Measurements from ENCODE around the gene SEMA4D. TPM values are rescaled to one million over a fixed set of nuclear protein-coding genes. Genes with fewer than 3 reads are reported as not detected.

The SEMA4D gene
- total RNA-seq, 3 donors from 2014 or later (not counting 1 experiment from before 2014, with no cell fraction given): 354 to 448 (median 420) TPM

DNA sequence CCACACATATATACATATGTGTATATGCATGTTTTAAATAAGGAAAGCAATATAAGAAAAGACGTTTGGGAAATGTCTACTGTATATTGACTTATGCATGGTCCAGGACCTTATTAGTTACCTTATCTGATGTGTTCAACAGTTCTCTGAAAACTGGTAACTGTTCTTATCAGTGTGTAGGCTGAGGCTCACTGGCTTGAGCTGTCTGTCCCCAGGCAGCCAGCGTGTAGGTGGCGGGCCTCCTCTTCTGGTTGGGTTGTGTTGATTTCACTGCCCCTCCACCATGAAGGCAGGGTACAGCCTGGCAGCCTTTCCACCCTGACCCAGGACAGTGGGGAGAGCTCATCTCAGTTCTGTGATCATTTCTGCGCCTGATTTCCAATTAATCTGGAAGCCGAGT is 38.7 kb upstream of the SEMA4D start:
- ATAC-seq (peak; percentile 57 to 77 (median 70)), DNase-seq (peak in 1 of 2 donors; percentile 51)
- no peaks in the 10 kb centered on the region for H3K9me3 ChIP-seq (ENCODE audit: control insufficient read depth, insufficient read depth, low read length)
- intact Hi-C loops (cut with micrococcal nuclease): loop anchor here (1.0 to 5.0 kb wide), 4 partner anchors 11 to 218 kb away; partner anchors contain the start of gene SECISBP2
- H3K27me3 Mint-ChIP-seq (ENCODE audit: low read depth in 2 of 2): no peaks in the 10 kb centered on the region
- no peak overlapping the region for H3K4me3 ChIP-seq (ENCODE audit: low read length)
- H3K4me3 Mint-ChIP-seq: peak overlapping the region; percentile 74
- H3K4me1 ChIP-seq (ENCODE audit: control insufficient read depth, insufficient read depth, low read length): peaks cover 89% of the 10 kb centered on the region
- H3K27ac Mint-ChIP-seq: peak overlapping the region; percentile 85 to 98
- no peaks in the 10 kb centered on the region for H3K9me3 Mint-ChIP-seq
- H3K27me3 ChIP-seq (ENCODE audit: control insufficient read depth, insufficient read depth, low read length): no peaks in the 10 kb centered on the region
- TF ChIP-seq, protein P1, sequence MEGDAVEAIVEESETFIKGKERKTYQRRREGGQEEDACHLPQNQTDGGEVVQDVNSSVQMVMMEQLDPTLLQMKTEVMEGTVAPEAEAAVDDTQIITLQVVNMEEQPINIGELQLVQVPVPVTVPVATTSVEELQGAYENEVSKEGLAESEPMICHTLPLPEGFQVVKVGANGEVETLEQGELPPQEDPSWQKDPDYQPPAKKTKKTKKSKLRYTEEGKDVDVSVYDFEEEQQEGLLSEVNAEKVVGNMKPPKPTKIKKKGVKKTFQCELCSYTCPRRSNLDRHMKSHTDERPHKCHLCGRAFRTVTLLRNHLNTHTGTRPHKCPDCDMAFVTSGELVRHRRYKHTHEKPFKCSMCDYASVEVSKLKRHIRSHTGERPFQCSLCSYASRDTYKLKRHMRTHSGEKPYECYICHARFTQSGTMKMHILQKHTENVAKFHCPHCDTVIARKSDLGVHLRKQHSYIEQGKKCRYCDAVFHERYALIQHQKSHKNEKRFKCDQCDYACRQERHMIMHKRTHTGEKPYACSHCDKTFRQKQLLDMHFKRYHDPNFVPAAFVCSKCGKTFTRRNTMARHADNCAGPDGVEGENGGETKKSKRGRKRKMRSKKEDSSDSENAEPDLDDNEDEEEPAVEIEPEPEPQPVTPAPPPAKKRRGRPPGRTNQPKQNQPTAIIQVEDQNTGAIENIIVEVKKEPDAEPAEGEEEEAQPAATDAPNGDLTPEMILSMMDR (IDR thresholded peaks at IDR 0.05): no peak
- H3K4me1 Mint-ChIP-seq: peaks cover 90 to 92% of the 10 kb centered on the region in 2 donors
- peak overlapping the region; percentile 82 for H3K27ac ChIP-seq (ENCODE audit: low read length)
- no peaks in the 10 kb centered on the region for H3K36me3 Mint-ChIP-seq
- 29% methylated on average over 5 of the region's 5 CpGs for WGBS (ENCODE audit: insufficient coverage)
- no peaks in the 10 kb centered on the region for H3K36me3 ChIP-seq (ENCODE audit: control insufficient read depth, insufficient read depth, low read length)

DNA sequence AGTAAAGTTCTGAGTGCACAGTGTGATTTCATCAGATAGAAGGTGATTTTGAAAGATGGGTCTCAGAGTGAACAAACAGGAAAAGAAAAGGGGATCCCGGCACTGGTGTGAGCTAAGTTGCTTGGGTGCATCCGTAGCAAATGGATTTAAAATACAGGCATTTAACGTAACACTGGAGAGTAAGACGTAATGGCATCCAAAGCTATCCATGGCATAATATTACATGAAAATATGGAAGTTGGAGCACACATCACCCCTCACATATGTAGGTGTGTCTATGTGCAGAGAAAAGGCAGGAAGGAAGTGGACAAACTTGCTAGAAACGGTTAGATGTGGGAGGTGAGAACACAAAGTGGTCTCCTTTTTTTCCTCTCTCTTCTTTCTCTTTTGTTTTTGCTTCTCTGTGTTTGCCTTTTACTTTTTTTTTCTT is 38.2 kb upstream of the SEMA4D start:
- peak in 1 of 2 donors; percentile 79 for DNase-seq
- H3K4me1 Mint-ChIP-seq: peaks cover 90 to 92% of the 10 kb centered on the region in 2 donors
- 22% methylated on average over 4 of the region's 5 CpGs for WGBS (ENCODE audit: insufficient coverage)
- no peak overlapping the region for H3K4me3 ChIP-seq (ENCODE audit: low read length)
- ATAC-seq: peak; percentile 79 to 90 (median 86)
- H3K27ac ChIP-seq (ENCODE audit: low read length): peak overlapping the region; percentile 93
- TF ChIP-seq, protein P1 (IDR thresholded peaks at IDR 0.05): no peak
- H3K9me3 Mint-ChIP-seq: no peaks in the 10 kb centered on the region
- no peaks in the 10 kb centered on the region for H3K9me3 ChIP-seq (ENCODE audit: control insufficient read depth, insufficient read depth, low read length)
- H3K27me3 Mint-ChIP-seq (ENCODE audit: low read depth in 2 of 2): no peaks in the 10 kb centered on the region
- H3K36me3 ChIP-seq (ENCODE audit: control insufficient read depth, insufficient read depth, low read length): no peaks in the 10 kb centered on the region
- intact Hi-C loops (cut with micrococcal nuclease): loop anchor here (1.0 to 5.0 kb wide), 4 partner anchors 11 to 217 kb away; partner anchors contain the start of gene SECISBP2
- no peaks in the 10 kb centered on the region for H3K27me3 ChIP-seq (ENCODE audit: control insufficient read depth, insufficient read depth, low read length)
- H3K4me1 ChIP-seq (ENCODE audit: control insufficient read depth, insufficient read depth, low read length): peaks cover 88% of the 10 kb centered on the region
- H3K36me3 Mint-ChIP-seq: no peaks in the 10 kb centered on the region
- peak overlapping the region; percentile 85 to 98 for H3K27ac Mint-ChIP-seq
- H3K4me3 Mint-ChIP-seq: peak overlapping the region; percentile 74

DNA sequence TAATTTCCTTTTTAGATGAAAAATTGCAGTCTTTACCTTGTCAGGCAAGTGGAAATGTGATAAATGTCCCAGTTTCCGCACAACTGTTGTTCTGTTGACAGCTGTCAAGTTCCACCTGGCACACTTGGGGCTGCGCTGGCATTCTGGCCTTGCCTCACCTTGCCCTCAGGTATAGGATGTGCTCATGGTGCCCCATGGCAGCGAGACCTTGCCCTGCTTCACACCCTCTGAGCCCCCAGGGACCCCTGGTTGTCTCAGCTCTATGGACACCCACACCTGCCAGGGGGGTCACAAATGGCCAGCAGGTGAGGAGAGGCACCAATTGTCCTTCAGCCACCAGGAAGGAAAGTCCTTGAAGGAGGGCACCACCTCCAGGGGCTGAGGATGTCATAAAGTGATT is 37.5 kb upstream of the SEMA4D start:
- peak overlapping the region; percentile 85 to 98 for H3K27ac Mint-ChIP-seq
- no peaks in the 10 kb centered on the region for H3K9me3 ChIP-seq (ENCODE audit: control insufficient read depth, insufficient read depth, low read length)
- H3K27ac ChIP-seq (ENCODE audit: low read length): peak overlapping the region; percentile 93
- peaks cover 92 to 95% of the 10 kb centered on the region in 2 donors for H3K4me1 Mint-ChIP-seq
- H3K4me3 ChIP-seq (ENCODE audit: low read length): no peak overlapping the region
- no peak for ATAC-seq
- H3K27me3 Mint-ChIP-seq (ENCODE audit: low read depth in 2 of 2): no peaks in the 10 kb centered on the region
- TF ChIP-seq, protein P1 (IDR thresholded peaks at IDR 0.05): no peak
- no peaks in the 10 kb centered on the region for H3K9me3 Mint-ChIP-seq
- H3K36me3 Mint-ChIP-seq: no peaks in the 10 kb centered on the region
- H3K4me1 ChIP-seq (ENCODE audit: control insufficient read depth, insufficient read depth, low read length): peaks cover 93% of the 10 kb centered on the region
- intact Hi-C loops (cut with micrococcal nuclease): loop anchor here (5.0 kb wide), 1 partner anchor 88 kb away; no protein-coding TSS in a partner anchor
- H3K36me3 ChIP-seq (ENCODE audit: control insufficient read depth, insufficient read depth, low read length): no peaks in the 10 kb centered on the region
- H3K4me3 Mint-ChIP-seq: peak overlapping the region; percentile 74
- DNase-seq: no peak
- WGBS (ENCODE audit: insufficient coverage): 70% methylated on average over 3 of the region's 3 CpGs
- H3K27me3 ChIP-seq (ENCODE audit: control insufficient read depth, insufficient read depth, low read length): no peaks in the 10 kb centered on the region
